Measurements from ENCODE around the gene BAZ2B. TPM values are rescaled to one million over a fixed set of nuclear protein-coding genes. Genes with fewer than 3 reads are reported as not detected.

Gene BAZ2B
- total RNA-seq, 1 donor from 2014 or later: 101 TPM

GRCh38 chr2:159573846-159574606 lies 42.3 kb downstream of the BAZ2B start:
- no peak overlapping the region for H3K27ac ChIP-seq
- H3K9me3 ChIP-seq (ENCODE audit: low read depth): peaks cover 13% of the 10 kb centered on the region
- Mint-ChIP-seq H3K27ac (no peak overlapping the region), H3K4me3 (no peak overlapping the region), H3K4me1 (no peaks in the 10 kb centered on the region), H3K36me3 (peaks cover 47% of the 10 kb centered on the region), H3K27me3 (ENCODE audit: insufficient read depth, low read depth) (peaks cover 2% of the 10 kb centered on the region), H3K9me3 (peaks cover 45% of the 10 kb centered on the region)
- no peaks in the 10 kb centered on the region for H3K27me3 ChIP-seq
- peaks cover 6% of the 10 kb centered on the region for H3K36me3 ChIP-seq
- H3K79me2 ChIP-seq (ENCODE audit: low read depth): peaks cover 99% of the 10 kb centered on the region
- H3F3A ChIP-seq (ENCODE audit: low read depth): no peaks in the 10 kb centered on the region
- H2AFZ ChIP-seq (replicated peaks): no peak overlapping the region
- H3K4me3 ChIP-seq: no peak overlapping the region
- TF ChIP-seq EZH2 (IDR thresholded peaks at IDR 0.05) (no peak), CTCF (IDR thresholded peaks at IDR 0.05) (no peak), EZH2phosphoT487 (IDR thresholded peaks at IDR 0.05) (no peak)
- H3K9ac ChIP-seq: no peak overlapping the region
- H3K4me1 ChIP-seq: peaks cover 7% of the 10 kb centered on the region
- DNase-seq (ENCODE audit: low spot score): no peak
- no peak overlapping the region for H3K4me2 ChIP-seq
- no peaks in the 10 kb centered on the region for H4K20me1 ChIP-seq (ENCODE audit: low read depth)

- Histone ChIP-seq H3K36me3 (peaks cover 6% of the 10 kb centered on the region), H3K27ac (no peak overlapping the region), H3F3A (ENCODE audit: low read depth) (no peaks in the 10 kb centered on the region), H3K4me1 (peaks cover 7% of the 10 kb centered on the region), H3K79me2 (ENCODE audit: low read depth) (peaks cover 98% of the 10 kb centered on the region), H3K9me3 (ENCODE audit: low read depth) (peaks cover 13% of the 10 kb centered on the region), H3K4me3 (no peak overlapping the region), H4K20me1 (ENCODE audit: low read depth) (no peaks in the 10 kb centered on the region), H3K27me3 (no peaks in the 10 kb centered on the region), H3K9ac (no peak overlapping the region), H3K4me2 (no peak overlapping the region), H2AFZ (replicated peaks) (no peak overlapping the region)
- peaks cover 38% of the 10 kb centered on the region for H3K9me3 Mint-ChIP-seq
- H3K36me3 Mint-ChIP-seq: peaks cover 41% of the 10 kb centered on the region
- H3K27me3 Mint-ChIP-seq (ENCODE audit: insufficient read depth, low read depth): peaks cover under 1% of the 10 kb centered on the region
- TF ChIP-seq CTCF (IDR thresholded peaks at IDR 0.05): no peak
- TF ChIP-seq EZH2phosphoT487 (IDR thresholded peaks at IDR 0.05): no peak
- TF ChIP-seq EZH2 (IDR thresholded peaks at IDR 0.05): no peak
- no peak overlapping the region for H3K4me3 Mint-ChIP-seq
- no peaks in the 10 kb centered on the region for H3K4me1 Mint-ChIP-seq
- H3K27ac Mint-ChIP-seq: no peak overlapping the region
- no peak for DNase-seq (ENCODE audit: low spot score)
Measured at GRCh38 chr2:159573294-159573693, 43.1 kb downstream of the BAZ2B start.

GRCh38 chr2:159572459-159572858 lies 43.9 kb downstream of the BAZ2B start:
- Histone ChIP-seq H3K9ac (no peak overlapping the region), H3K4me1 (no peaks in the 10 kb centered on the region), H3K4me2 (no peak overlapping the region), H3K79me2 (ENCODE audit: low read depth) (peaks cover 97% of the 10 kb centered on the region), H3K4me3 (no peak overlapping the region), H4K20me1 (ENCODE audit: low read depth) (no peaks in the 10 kb centered on the region), H3K27ac (no peak overlapping the region), H3K36me3 (peaks cover 6% of the 10 kb centered on the region), H2AFZ (replicated peaks) (no peak overlapping the region), H3K27me3 (no peaks in the 10 kb centered on the region), H3K9me3 (ENCODE audit: low read depth) (peaks cover 13% of the 10 kb centered on the region), H3F3A (ENCODE audit: low read depth) (no peaks in the 10 kb centered on the region)
- DNase-seq (ENCODE audit: low spot score): no peak
- Mint-ChIP-seq H3K4me1 (no peaks in the 10 kb centered on the region), H3K9me3 (peaks cover 31% of the 10 kb centered on the region), H3K27ac (no peak overlapping the region), H3K4me3 (no peak overlapping the region), H3K27me3 (ENCODE audit: insufficient read depth, low read depth) (no peaks in the 10 kb centered on the region), H3K36me3 (peaks cover 36% of the 10 kb centered on the region)
- TF ChIP-seq EZH2phosphoT487 (IDR thresholded peaks at IDR 0.05) (no peak), CTCF (IDR thresholded peaks at IDR 0.05) (no peak), EZH2 (IDR thresholded peaks at IDR 0.05) (no peak)
